ENCODE data around the gene VPS13D. TPM values are rescaled to one million over a fixed set of nuclear protein-coding genes. Genes with fewer than 3 reads are reported as not detected.

Gene VPS13D
- total and polyA plus RNA-seq, 2 donors (not counting 3 experiments of a cell fraction or from before 2014, with no cell fraction given): 13.6 to 48.5 TPM

DNA sequence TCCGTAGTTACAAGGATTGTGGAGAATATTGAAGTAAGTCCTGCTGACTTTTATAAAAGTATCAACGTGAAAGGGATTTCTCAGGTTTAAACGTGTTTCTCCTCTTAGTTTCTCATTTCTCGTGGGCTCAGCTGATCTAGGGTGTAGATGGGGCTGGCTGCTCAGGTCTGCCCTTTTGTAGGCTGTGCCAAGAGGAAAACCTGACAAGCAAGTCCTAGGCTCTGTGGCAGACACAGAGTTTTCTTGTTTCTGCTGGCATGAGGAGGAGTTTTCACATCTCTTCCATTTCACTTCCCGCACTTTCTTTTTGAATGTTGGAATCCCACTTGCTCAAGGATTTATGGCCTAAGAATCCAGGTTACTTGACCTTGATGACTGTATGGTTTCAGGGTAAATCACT is 14.8 kb downstream of the VPS13D start:
- DNase-seq (ENCODE audit: low read depth, low spot score) (no peak), FAIRE-seq (no peak)
- H3K79me2 ChIP-seq (ENCODE audit: control insufficient read depth, insufficient read depth, low read length): no peaks in the 10 kb centered on the region
- no peak overlapping the region for H2AFZ ChIP-seq (ENCODE audit: low read depth, low read length)
- ChIA-PET CTCF (interaction anchor here (0.7 to 2.9 kb wide), 6 partner anchors 15 to 127 kb away, joined by 3 to 55 read pairs (median 7); partner anchors contain the start of gene VPS13D), POLR2A (no interaction called here)
- dilution Hi-C loops (cut with MboI; ENCODE audit: extremely low pct_ligation_motif_present, low sequenced_read_pairs) (no loop called here), intact Hi-C loops (cut with micrococcal nuclease) (loop anchor here (1.0 to 2.0 kb wide), 3 partner anchors 35 to 126 kb away; no protein-coding TSS in a partner anchor)
- no peaks in the 10 kb centered on the region for H3K9me3 ChIP-seq (replicated peaks; ENCODE audit: control insufficient read depth, insufficient read depth, low read length)
- no peak overlapping the region for H3K9ac ChIP-seq (replicated peaks; ENCODE audit: extremely low read depth, insufficient read depth, low read length)
- no TSS peak for BruUV-seq (replicated peaks)
- no peaks in the 10 kb centered on the region for H3K27me3 ChIP-seq (ENCODE audit: control insufficient read depth in 2 of 2, insufficient read depth in 2 of 2, low read length in 2 of 2)
- no peak overlapping the region for H3K4me3 ChIP-seq (replicated peaks in 1 of 3; ENCODE audit: insufficient read depth in 1 of 3, low read depth in 1 of 3, low read length in 3 of 3)
- no peaks in the 10 kb centered on the region for H4K20me1 ChIP-seq (replicated peaks; ENCODE audit: control insufficient read depth, extremely low read depth, insufficient read depth, low read length)
- no peak overlapping the region for H3K27ac ChIP-seq (ENCODE audit: insufficient read depth, low read depth, low read length)
- peaks cover 5 to 12% of the 10 kb centered on the region in 2 experiments for H3K36me3 ChIP-seq (ENCODE audit: control insufficient read depth in 2 of 2, extremely low read depth in 1 of 2, insufficient read depth in 2 of 2, low read length in 2 of 2)
- TF ChIP-seq MYC (IDR thresholded peaks at IDR 0.05; ENCODE audit: low read depth, low read length) (no peak), POLR2AphosphoS5 (IDR thresholded peaks at IDR 0.05; ENCODE audit: insufficient read depth, low read depth, low read length) (no peak), JUN (IDR thresholded peaks at IDR 0.05; ENCODE audit: borderline replicate concordance, insufficient read depth, insufficient read length, low read depth) (no peak), POLR2A (IDR thresholded peaks at IDR 0.05; ENCODE audit: low read depth, low read length) (no peak), MAX (IDR thresholded peaks at IDR 0.05; ENCODE audit: insufficient read depth, insufficient read length) (no peak), FOS (IDR thresholded peaks at IDR 0.05; ENCODE audit: borderline replicate concordance, insufficient read depth, low read length) (no peak), CTCF (IDR thresholded peaks at IDR 0.05; ENCODE audit: extremely low read depth in 1 of 2, insufficient read depth in 1 of 2, low read depth in 1 of 2, low read length in 2 of 2) (no peak), EZH2 (IDR thresholded peaks at IDR 0.05; ENCODE audit: borderline replicate concordance, low read depth, low read length, severe bottlenecking) (no peak)
- H3K4me2 ChIP-seq (ENCODE audit: insufficient read depth, low read length): no peak overlapping the region
- no peaks in the 10 kb centered on the region for H3K9me1 ChIP-seq (replicated peaks; ENCODE audit: control insufficient read depth, extremely low read depth, insufficient read depth, low read length)
- H3K4me1 ChIP-seq (ENCODE audit: control insufficient read depth, extremely low read depth, insufficient read depth, low read length): no peaks in the 10 kb centered on the region

Measured in endothelial cell of umbilical vein (primary cell).